Activated CD4-positive, alpha-beta memory T cell treated with anti-CD3 and anti-CD28 coated beads, Interleukin-2, amount 10 ng/mL, durations not matched to agents 7 days and 5 days (primary cell): ENCODE measurements around the gene GYS2. TPM values are rescaled to one million over a fixed set of nuclear protein-coding genes. Genes with fewer than 3 reads are reported as not detected.

Experiments used
- CTCF ChIA-PET: fragments of 350-600 bp; sonication (Branson Sonifier 250); formaldehyde crosslinking; loops from one replicate; lab custom pipeline; 2021; ENCODE audit warnings: antibody characterized with exemption, inconsistent platforms; lab: Charles Lee
- POLR2A ChIA-PET: fragments of 350-600 bp; sonication (Branson Sonifier 250); formaldehyde crosslinking; loops from one replicate; lab custom pipeline; 2021; ENCODE audit warnings: antibody characterized with exemption; lab: Charles Lee
- DNase-seq: peaks from one replicate; pipeline ENCODE4 v3.0.0-alpha.2; 2020
- H3K27ac Mint-ChIP-seq: one replicate; pipeline ENCODE4 v1.8.0; 2021; ENCODE audit warnings: mild to moderate bottlenecking, mixed read lengths
- H3K27me3 Mint-ChIP-seq: one replicate; pipeline ENCODE4 v1.8.0; 2021; ENCODE audit warnings: mixed read lengths
- H3K36me3 Mint-ChIP-seq: one replicate; pipeline ENCODE4 v1.8.0; 2021; ENCODE audit warnings: low read depth, mixed read lengths
- H3K4me1 Mint-ChIP-seq: one replicate; pipeline ENCODE4 v1.8.0; 2021; ENCODE audit warnings: mixed read lengths
- H3K4me3 Mint-ChIP-seq: one replicate; pipeline ENCODE4 v1.8.0; 2021; ENCODE audit warnings: mild to moderate bottlenecking, mixed read lengths
- H3K9me3 Mint-ChIP-seq: one replicate; pipeline ENCODE4 v1.8.0; 2021; ENCODE audit warnings: mixed read lengths
- total RNA-seq, 2 experiments: library from RNA; stranded (reverse); gene quantifications; one replicate each; pipeline ENCODE4 v1.2.3, GENCODE V29; 2021

Gene GYS2
- total RNA-seq, 2 experiments from 2014 or later = not detected

- no peaks in the 10 kb centered on the region for H3K27me3 Mint-ChIP-seq
- no peaks in the 10 kb centered on the region for H3K9me3 Mint-ChIP-seq
- ChIA-PET POLR2A (interaction anchor here (2.5 kb wide), 1 partner anchor 139 kb away, joined by 7 read pairs; the partner anchor contains the start of gene LDHB), CTCF (no interaction called here)
- no peak overlapping the region for H3K4me3 Mint-ChIP-seq
- no peak overlapping the region for H3K27ac Mint-ChIP-seq
- no peak for DNase-seq
- H3K36me3 Mint-ChIP-seq = peaks cover 43% of the 10 kb centered on the region
- H3K4me1 Mint-ChIP-seq = no peaks in the 10 kb centered on the region
Measured at GRCh38 chr12:21518451-21518850, 86.2 kb downstream of the GYS2 start.

DNA sequence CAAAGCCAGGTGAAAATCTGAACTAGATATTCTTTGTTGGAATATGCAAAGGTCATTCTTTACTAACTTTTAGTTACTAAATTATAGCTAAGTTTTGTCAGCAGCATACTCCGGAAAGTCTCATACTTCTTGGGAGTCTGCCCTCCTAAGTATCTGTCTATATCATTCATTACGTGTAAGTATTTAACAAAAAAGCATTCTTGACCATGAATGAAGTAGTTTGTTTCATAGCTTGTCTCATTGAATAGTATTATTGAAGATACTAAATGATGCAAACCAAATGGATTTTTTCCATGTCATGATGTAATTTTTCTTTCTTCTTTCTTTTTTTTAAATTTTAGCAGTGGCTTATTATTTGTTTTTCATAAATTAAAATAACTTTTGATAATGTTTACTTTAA lies 88.4 kb downstream of the GYS2 start:
- DNase-seq = no peak
- CTCF ChIA-PET = interaction anchor here (0.7 to 1.2 kb wide), 3 partner anchors 9 to 164 kb away, joined by 3 to 4 read pairs (median 3); partner anchors contain the start of genes GOLT1B and RECQL
- Mint-ChIP-seq H3K4me3 (no peak overlapping the region), H3K4me1 (no peaks in the 10 kb centered on the region), H3K36me3 (peaks cover 58% of the 10 kb centered on the region), H3K27me3 (no peaks in the 10 kb centered on the region), H3K9me3 (no peaks in the 10 kb centered on the region), H3K27ac (no peak overlapping the region)
- POLR2A ChIA-PET = interaction anchor here (0.8 kb wide), 1 partner anchor 140 kb away, joined by 3 read pairs; no protein-coding TSS in a partner anchor

- peak; percentile 24 for DNase-seq
- ChIA-PET POLR2A (interaction anchor here (1.0 to 4.9 kb wide), 8 partner anchors 8 to 170 kb away, joined by 3 to 73 read pairs (median 4); partner anchors contain the start of genes GOLT1B, LDHB, RECQL and SPX), CTCF (interaction anchor here (0.9 to 1.7 kb wide), 2 partner anchors 53 to 170 kb away, joined by 3 to 6 read pairs; no protein-coding TSS in a partner anchor)
- H3K27ac Mint-ChIP-seq = peak overlapping the region; percentile 85
- no peaks in the 10 kb centered on the region for H3K27me3 Mint-ChIP-seq
- peaks cover 38% of the 10 kb centered on the region for H3K4me1 Mint-ChIP-seq
- peaks cover 57% of the 10 kb centered on the region for H3K36me3 Mint-ChIP-seq
- peak overlapping the region; percentile 69 for H3K4me3 Mint-ChIP-seq
- no peaks in the 10 kb centered on the region for H3K9me3 Mint-ChIP-seq
Measured at GRCh38 chr12:21509768-21510167, 94.9 kb downstream of the GYS2 start.

DNA sequence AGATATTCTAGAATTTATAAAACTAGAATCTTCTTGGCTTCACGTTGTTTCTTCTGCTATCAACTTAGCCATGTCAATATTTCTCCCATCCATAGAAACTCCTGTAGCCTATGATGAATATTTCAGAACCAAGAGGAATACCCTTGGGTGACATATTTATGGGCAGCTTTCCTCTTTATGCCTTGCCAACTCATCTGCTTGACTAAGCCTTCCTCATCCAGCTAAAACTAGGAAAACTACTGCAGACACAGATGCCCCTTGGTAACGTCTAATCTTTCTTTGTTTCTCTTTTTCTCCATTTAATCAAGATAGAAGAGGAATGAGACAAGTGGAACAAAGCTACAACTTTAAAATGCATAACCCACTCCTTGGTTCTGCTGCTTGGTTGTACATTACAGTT lies 96.8 kb downstream of the GYS2 start:
- Mint-ChIP-seq H3K27ac (no peak overlapping the region), H3K27me3 (no peaks in the 10 kb centered on the region), H3K4me1 (peaks cover 56% of the 10 kb centered on the region), H3K9me3 (no peaks in the 10 kb centered on the region), H3K4me3 (no peak overlapping the region), H3K36me3 (peaks cover 46% of the 10 kb centered on the region)
- CTCF ChIA-PET = no interaction called here
- no peak for DNase-seq
- POLR2A ChIA-PET = interaction anchor here (1.8 to 2.8 kb wide), 2 partner anchors 71 to 149 kb away, joined by 3 to 16 read pairs; partner anchors contain the start of genes LDHB and PYROXD1

DNA sequence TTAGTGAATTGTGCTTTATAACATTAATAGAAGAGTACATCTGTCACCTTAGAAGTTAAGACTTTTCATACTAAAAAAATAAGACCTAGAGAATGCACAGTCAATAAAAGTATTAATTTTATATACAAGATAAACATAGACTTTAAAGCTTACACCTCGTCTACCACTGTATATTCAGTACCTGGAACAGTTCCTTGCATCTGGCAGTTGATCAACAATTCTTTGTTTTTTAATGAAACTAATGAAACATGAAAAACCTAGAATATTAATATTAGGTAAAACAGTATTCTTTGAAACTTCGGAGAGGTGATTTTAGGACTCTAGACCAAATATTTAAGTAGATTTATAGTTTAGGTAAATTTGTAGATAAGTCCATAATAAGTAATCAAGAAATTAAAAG lies 98.8 kb downstream of the GYS2 start:
- H3K4me3 Mint-ChIP-seq = no peak overlapping the region
- ChIA-PET POLR2A (interaction anchor here (0.7 to 1.1 kb wide), 3 partner anchors 21 to 151 kb away, joined by 3 read pairs; no protein-coding TSS in a partner anchor), CTCF (no interaction called here)
- H3K4me1 Mint-ChIP-seq = peaks cover 60% of the 10 kb centered on the region
- peaks cover 35% of the 10 kb centered on the region for H3K36me3 Mint-ChIP-seq
- H3K27ac Mint-ChIP-seq = no peak overlapping the region
- H3K9me3 Mint-ChIP-seq = no peaks in the 10 kb centered on the region
- DNase-seq = no peak
- H3K27me3 Mint-ChIP-seq = no peaks in the 10 kb centered on the region

DNA sequence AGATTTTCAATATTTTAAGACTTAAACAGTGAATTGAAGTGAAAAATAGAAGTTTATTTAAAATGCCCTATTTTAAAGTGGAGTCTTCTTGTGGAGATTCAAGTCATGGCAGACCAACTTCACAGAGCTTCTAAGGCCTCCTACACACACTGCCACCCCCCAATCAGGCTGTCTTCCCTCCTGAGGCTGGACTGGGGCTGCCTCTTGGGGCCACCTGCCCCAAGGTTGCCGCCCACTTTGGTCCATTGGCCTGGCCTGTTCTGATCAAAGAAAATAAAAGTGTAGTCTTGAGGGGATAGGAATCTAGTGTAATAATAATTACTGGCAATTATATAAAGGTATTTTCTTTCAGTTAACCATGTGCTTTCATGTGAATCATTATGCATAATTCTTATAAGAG lies 101.8 kb downstream of the GYS2 start:
- ChIA-PET POLR2A (interaction anchor here (1.9 to 3.8 kb wide), 8 partner anchors 8 to 155 kb away, joined by 7 to 73 read pairs (median 20); partner anchors contain the start of genes LDHB and SPX), CTCF (interaction anchor here (0.6 to 2.4 kb wide), 2 partner anchors 155 to 206 kb away, joined by 3 to 7 read pairs; partner anchors contain the start of gene LDHB)
- Mint-ChIP-seq H3K4me3 (no peak overlapping the region), H3K27ac (no peak overlapping the region), H3K27me3 (no peaks in the 10 kb centered on the region), H3K9me3 (no peaks in the 10 kb centered on the region), H3K36me3 (peaks cover 25% of the 10 kb centered on the region), H3K4me1 (peaks cover 54% of the 10 kb centered on the region)
- no peak for DNase-seq

DNA sequence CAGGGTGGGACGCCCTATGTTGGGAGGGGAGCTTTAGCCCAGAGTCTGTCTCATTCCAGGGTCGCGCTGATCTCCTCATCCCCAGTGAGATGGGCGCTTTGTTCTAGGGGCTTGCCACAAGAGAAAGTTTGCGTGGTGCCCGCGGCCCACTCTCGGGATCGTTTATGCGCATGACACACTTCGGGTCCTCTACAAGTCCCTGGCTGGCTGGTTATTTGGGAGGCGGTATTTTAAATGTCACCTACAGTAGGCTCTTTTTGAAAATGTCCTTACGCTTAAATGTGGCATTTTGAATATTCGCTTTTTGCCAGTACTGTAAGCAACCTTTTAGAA lies 102.5 kb downstream of the GYS2 start:
- Mint-ChIP-seq H3K36me3 (peaks cover 30% of the 10 kb centered on the region), H3K27me3 (no peaks in the 10 kb centered on the region), H3K27ac (no peak overlapping the region), H3K9me3 (no peaks in the 10 kb centered on the region), H3K4me3 (no peak overlapping the region), H3K4me1 (peaks cover 56% of the 10 kb centered on the region)
- peak; percentile 39 for DNase-seq
- ChIA-PET POLR2A (interaction anchor here (0.7 to 3.8 kb wide), 30 partner anchors 9 to 1042 kb away, joined by 3 to 73 read pairs (median 6); partner anchors contain the start of genes C2CD5, LDHB, PYROXD1 and SPX), CTCF (interaction anchor here (0.5 to 2.4 kb wide), 7 partner anchors 9 to 196 kb away, joined by 3 to 11 read pairs (median 3); partner anchors contain the start of gene LDHB)

DNA sequence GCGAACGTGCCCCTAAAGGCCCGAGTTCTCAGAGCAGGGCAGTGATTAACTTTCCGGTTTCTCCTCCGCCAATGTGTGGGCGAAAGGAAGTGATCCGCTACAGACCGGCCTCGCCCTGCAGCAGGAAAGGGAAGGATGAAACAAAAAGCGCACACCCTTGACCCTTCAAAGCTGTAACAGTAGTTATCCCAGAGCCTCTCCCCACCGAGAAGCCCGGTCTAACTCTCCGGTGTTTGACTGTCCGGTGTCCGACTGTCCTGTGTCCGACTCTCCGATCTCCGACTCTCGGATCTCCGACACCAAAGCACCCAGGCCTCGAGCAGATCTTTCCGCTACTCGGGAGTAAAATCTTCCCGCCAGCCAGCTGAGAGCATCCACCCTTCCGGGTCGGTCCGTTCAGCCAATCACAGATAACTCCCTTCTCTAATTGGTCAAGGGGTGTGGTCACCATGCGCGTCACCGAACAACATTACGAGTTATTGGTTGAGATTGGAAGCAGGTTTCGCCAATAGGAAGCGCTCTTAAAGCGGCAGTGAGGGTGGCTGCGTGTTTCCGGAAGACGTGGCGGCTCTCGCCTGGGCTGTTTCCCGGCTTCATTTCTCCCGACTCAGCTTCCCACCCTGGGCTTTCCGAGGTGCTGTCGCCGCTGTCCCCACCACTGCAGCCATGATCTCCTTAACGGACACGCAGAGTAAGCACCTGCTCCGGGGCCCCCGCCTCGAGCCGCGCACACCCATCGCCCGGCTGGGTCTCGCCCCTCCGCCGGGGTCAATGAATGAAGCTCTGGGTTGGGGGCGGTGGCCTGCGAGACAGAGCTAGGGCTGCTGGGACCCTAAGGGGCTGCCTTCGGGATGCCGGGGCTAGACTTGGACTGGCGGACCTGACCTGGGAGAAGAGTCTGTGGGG lies 103.1 kb downstream of the GYS2 start, which contains the start of the genes GOLT1B and RECQL:
GOLT1B (plus strand) TSS at position 532 of the 906 bp plus-strand sequence; CDS start at position 667, 135 bp downstream.
RECQL (minus strand) TSS at position 378 of the 906 bp plus-strand sequence. CDS start 2,065 bp downstream, outside the sequence.
- H3K9me3 Mint-ChIP-seq = no peaks in the 10 kb centered on the region
- H3K4me3 Mint-ChIP-seq = no peak within 1 kb of the TSS
- H3K36me3 Mint-ChIP-seq = peaks cover 36% of the 10 kb centered on the region
- DNase-seq = peak; percentile 93
- CTCF ChIA-PET = interaction anchor here (0.6 to 2.4 kb wide), 7 partner anchors 10 to 179 kb away, joined by 3 to 11 read pairs (median 7); partner anchors contain the start of gene LDHB
- POLR2A ChIA-PET = interaction anchor here (0.7 to 3.8 kb wide), 38 partner anchors 9 to 1043 kb away, joined by 3 to 73 read pairs (median 5); partner anchors contain the start of genes C2CD5, LDHB, PYROXD1 and SPX
- H3K27me3 Mint-ChIP-seq = no peaks in the 10 kb centered on the region
- H3K4me1 Mint-ChIP-seq = peaks cover 56% of the 10 kb centered on the region
- H3K27ac Mint-ChIP-seq = no peak within 1 kb of the TSS

DNA sequence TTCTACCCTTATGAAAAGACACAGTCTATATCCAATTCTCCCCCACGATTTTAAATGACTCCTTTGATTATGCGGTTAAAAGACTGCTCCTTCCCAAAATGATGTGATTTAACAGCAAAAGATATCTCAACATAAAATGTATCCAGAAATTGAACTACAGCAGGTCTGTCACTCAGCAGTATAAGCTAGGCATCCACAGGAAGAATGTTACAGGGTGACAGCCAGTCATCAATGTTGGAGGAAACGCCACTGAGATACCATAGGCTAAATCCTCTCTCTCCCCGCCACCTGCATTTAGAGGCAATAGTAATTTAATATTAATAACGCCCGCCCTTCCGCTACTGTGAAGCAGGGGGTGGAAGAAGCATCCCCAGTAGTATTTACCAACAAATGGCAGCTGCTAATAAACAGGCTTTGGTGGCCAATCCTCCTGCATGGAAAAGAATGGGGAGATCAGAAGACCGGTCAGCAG lies 103.8 kb downstream of the GYS2 start:
- Mint-ChIP-seq H3K27me3 (no peaks in the 10 kb centered on the region), H3K4me3 (no peak overlapping the region), H3K27ac (no peak overlapping the region), H3K4me1 (peaks cover 55% of the 10 kb centered on the region), H3K36me3 (peaks cover 42% of the 10 kb centered on the region), H3K9me3 (no peaks in the 10 kb centered on the region)
- ChIA-PET POLR2A (interaction anchor here (0.7 to 3.8 kb wide), 26 partner anchors 9 to 182 kb away, joined by 3 to 73 read pairs (median 7); partner anchors contain the start of genes LDHB, PYROXD1 and SPX), CTCF (interaction anchor here (0.6 to 2.4 kb wide), 5 partner anchors 9 to 179 kb away, joined by 3 to 11 read pairs (median 7); partner anchors contain the start of gene LDHB)
- DNase-seq = no peak

- Mint-ChIP-seq H3K27ac (no peak overlapping the region), H3K27me3 (no peaks in the 10 kb centered on the region), H3K36me3 (peaks cover 50% of the 10 kb centered on the region), H3K4me1 (peaks cover 49% of the 10 kb centered on the region), H3K9me3 (no peaks in the 10 kb centered on the region), H3K4me3 (peak overlapping the region; percentile 31)
- ChIA-PET POLR2A (interaction anchor here (1.4 to 3.8 kb wide), 6 partner anchors 10 to 158 kb away, joined by 4 to 73 read pairs (median 12); partner anchors contain the start of gene LDHB), CTCF (no interaction called here)
- DNase-seq = no peak
Measured at GRCh38 chr12:21499765-21500164, 104.9 kb downstream of the GYS2 start.
